Activated CD4-positive, alpha-beta T cell treated with anti-CD3 and anti-CD28 coated beads, Interleukin-2, Interleukin-6, amounts not matched to agents 100 ng/mL and 50 ng/mL, durations not matched to agents 16 hours and 8 hours (primary cell): ENCODE measurements around the gene ABI3.

Experiments used
- DNase-seq: peaks from one replicate; pipeline ENCODE4 v3.0.0-alpha.2; 2020

Gene ABI3

GRCh38 chr17:49197346-49197998, 13.0 kb upstream of the ABI3 start:
- no peak for DNase-seq

- DNase-seq = no peak
Measured at GRCh38 chr17:49198211-49198610, 12.3 kb upstream of the ABI3 start.

GRCh38 chr17:49200423-49201083, 10.0 kb upstream of the ABI3 start:
- DNase-seq = no peak

- no peak for DNase-seq
Measured at GRCh38 chr17:49201481-49201927, 9.0 kb upstream of the ABI3 start.

GRCh38 chr17:49203796-49204195, 6.7 kb upstream of the ABI3 start:
- no peak for DNase-seq

GRCh38 chr17:49204516-49204915, 6.0 kb upstream of the ABI3 start:
- DNase-seq = no peak

- no peak for DNase-seq
Measured at GRCh38 chr17:49209061-49209571, 1.4 kb upstream of the ABI3 start.

GRCh38 chr17:49213399-49213798, 2.9 kb downstream of the ABI3 start:
- no peak for DNase-seq

- no peak for DNase-seq
Measured at GRCh38 chr17:49213847-49214246, 3.3 kb downstream of the ABI3 start.

- DNase-seq = no peak
Measured at GRCh38 chr17:49214676-49215360, 4.3 kb downstream of the ABI3 start.

GRCh38 chr17:49216482-49216881, 6.0 kb downstream of the ABI3 start:
- no peak for DNase-seq

- no peak for DNase-seq
Measured at GRCh38 chr17:49216953-49217650, 6.6 kb downstream of the ABI3 start.

GRCh38 chr17:49217651-49218413, 7.3 kb downstream of the ABI3 start:
- DNase-seq = peak; percentile 75

GRCh38 chr17:49218941-49219913, 8.7 kb downstream of the ABI3 start:
- peak; percentile 55 for DNase-seq

GRCh38 chr17:49219987-49220386, 9.5 kb downstream of the ABI3 start:
- no peak for DNase-seq

- DNase-seq = no peak
Measured at GRCh38 chr17:49223168-49223516, 12.6 kb downstream of the ABI3 start.

GRCh38 chr17:49223517-49224197, 13.2 kb downstream of the ABI3 start:
- peak; percentile 77 for DNase-seq

GRCh38 chr17:49224198-49224996, 13.9 kb downstream of the ABI3 start:
- peak; percentile 61 for DNase-seq

GRCh38 chr17:49224997-49225337, 14.5 kb downstream of the ABI3 start:
- no peak for DNase-seq
